ENCODE results near the gene CENPC.
"Not testable (repeated sequence)": the region's sequence is repeated elsewhere in the genome, so short reads cannot be mapped to it uniquely, and the experiment has no call there.

CENPC gene

GRCh38 chr4:67465032-67465762 is 80.1 kb downstream of the CENPC start:
- DNase-seq, result no peak

DNA sequence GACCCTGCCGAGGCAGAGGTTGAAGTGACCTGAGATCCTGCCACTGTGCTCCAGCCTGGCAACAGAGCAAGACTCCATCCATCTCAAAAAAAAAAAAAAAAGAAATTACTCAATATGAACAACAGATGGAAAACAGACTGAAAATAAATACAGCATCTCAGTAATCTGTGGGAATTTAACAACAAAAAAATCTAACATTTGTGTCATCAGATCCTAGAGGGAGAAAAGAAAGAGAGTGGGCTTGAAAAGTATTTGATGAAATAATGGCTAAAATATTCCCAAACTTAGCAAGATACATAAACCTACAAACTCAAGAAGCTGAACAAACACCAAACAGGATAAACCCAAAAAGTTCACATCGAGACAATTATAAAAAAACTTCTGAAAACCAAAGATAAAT is 84.7 kb downstream of the CENPC start:
- DNase-seq, result no peak

GRCh38 chr4:67459164-67459563 is 86.1 kb downstream of the CENPC start:
- no peak for DNase-seq

DNA sequence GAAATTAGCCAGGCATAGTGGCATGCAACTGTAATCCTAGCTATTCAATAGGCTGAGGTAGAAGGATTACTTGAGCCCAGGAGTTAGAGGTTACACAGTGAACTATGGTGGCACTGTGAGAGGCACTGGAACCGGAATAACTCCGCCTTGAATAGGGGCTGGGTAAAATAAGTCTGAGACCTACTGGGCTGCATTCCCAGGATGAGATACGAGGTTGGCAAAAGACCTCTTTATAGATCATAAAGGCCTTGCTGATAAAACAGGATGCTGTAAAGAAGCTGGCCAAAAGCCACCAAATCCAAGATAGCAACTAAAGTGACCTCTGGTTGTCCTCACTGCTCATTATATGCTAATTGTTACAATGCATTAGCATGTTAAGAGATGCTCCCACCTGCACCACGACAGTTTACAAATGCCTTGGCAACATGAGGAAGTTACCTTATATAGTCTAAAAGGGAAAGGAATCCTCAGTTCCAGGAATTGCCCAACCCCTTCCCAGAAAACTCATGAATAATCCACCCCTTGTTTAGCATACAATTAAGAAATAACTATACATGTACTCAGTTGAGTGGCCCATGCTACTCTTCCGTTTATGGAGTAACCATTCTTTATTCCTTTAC is 88.6 kb downstream of the CENPC start:
- no peak for DNase-seq

DNA sequence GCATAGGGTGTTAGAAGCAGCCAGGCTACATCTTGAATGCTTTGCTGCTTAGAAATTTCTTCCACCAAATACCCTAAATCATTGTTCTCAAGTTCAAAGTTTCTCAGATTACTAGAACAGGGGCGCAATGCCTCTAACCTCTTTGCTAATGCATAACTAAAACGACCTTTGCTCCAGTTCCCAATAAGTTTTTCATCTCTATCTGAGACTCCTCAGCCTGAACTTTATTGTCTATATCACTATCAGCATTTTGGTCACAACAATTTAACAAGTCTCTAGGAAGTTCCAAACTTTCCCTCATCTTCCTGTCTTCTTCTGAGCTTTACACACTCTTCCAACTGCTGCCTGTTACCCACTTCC is 92.5 kb downstream of the CENPC start:
- DNase-seq, result not testable (repeated sequence)

- DNase-seq, result no peak
Observed at GRCh38 chr4:67452100-67452845, 93.0 kb downstream of the CENPC start.

DNA sequence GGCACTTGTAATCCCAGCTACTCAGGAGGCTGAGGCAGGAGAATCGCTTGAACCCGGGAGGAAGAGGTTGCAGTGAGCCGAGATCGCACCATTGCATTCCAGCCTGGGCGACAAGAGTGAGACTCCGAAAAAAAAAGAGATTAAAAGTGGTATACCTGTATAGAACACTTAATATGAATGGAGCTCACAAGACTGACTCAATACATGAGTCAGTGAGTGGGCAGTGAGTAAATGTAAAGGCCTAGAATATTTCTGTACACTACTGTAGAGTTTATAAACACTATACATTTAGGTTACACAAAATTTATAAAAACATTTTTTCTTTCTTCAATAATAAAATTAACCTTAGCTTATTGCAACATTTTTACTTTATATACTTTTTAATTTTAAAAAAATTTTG is 93.8 kb downstream of the CENPC start:
- DNase-seq, result no peak

DNA sequence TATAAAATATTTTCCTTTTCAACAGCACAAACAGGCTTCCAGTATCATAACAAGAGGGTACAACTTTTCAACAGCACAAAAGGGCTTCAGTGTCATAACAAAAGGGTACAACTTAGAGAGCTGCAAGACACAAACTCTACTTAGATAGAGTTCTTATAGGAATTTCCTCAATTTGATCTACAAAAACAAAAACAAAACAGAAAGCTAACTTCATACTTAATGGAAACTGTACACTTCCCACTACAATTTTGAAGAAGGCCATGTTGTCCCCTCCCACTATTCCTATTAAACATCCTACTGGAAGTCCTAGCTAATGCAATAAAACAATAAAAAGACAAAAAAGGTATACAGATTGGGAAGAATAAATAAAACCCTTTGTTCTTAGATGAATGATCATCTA is 96.7 kb downstream of the CENPC start:
- DNase-seq, result no peak

DNA sequence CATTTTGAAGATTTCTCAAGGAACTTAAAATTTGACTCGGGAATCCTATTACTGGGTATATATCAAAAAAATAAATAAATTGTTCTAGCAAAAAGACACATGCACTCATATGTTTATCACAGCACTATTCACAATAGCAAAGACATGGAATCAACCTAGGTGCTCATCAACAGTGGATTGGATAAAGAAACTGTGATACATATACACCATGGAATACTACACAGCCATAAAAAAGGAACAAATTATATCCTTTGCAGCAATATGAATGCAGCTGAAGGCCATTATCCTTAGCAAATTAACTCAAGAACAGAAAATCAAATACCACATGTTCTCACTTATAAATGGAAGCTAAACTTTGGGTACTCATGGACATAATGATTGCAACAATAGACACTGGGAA is 97.4 kb downstream of the CENPC start:
- DNase-seq, result no peak

- no peak for DNase-seq
Observed at GRCh38 chr4:67446811-67447210, 98.5 kb downstream of the CENPC start.

GRCh38 chr4:67445881-67446280 is 99.4 kb downstream of the CENPC start:
- not testable (repeated sequence) for DNase-seq

DNA sequence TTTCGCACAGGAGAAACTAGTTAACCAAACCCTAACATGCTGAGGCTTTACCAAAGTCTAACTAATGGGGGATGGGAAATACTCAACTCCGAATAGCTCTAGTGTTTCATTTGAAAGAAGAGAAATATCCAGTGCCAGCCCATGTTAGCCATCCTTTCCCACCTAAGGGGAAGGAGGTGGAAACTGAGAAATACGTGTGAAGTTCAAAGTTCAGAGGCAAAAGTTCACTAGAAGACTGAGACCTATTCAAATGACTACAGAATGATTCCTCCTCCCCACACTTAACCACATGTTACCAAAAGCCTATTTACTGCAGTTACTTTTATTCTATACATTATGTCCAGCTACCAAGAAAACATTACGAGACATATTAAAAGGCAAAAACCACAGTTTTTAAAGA is 106.3 kb downstream of the CENPC start:
- DNase-seq, result no peak

DNA sequence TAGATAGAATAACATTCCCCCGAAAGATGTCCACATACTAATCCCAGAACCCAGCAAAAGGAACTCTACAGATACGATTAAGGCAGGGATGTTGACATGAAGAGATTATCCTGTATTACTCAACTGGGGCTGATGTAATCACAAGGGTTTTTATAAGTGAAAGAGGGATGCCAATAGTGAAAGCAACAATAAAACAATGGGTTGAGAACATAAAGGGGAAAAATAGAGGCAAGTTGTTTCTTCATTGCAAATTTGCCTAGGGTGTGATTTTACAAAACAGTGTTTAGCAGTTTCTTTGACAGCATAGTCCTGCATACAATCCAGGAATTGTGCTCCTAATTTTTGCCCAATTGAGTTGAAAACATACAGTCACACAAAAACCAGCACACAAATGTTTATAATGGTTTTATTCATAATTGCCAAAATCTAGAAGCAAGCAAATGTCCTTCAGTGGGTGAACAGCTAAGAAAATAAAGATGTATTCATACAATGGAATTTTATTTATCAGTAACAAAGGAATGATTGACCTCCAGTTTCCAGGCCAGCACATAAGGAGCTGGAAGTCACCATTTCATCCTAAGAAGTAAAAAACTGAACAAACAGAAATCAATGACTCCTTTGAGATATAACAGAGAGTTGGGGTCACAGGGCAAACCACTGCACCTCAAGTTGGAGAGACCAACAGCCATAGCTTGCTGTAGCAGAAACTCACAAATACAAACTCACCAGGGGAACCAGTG is 107.2 kb downstream of the CENPC start:
- no peak for DNase-seq

DNA sequence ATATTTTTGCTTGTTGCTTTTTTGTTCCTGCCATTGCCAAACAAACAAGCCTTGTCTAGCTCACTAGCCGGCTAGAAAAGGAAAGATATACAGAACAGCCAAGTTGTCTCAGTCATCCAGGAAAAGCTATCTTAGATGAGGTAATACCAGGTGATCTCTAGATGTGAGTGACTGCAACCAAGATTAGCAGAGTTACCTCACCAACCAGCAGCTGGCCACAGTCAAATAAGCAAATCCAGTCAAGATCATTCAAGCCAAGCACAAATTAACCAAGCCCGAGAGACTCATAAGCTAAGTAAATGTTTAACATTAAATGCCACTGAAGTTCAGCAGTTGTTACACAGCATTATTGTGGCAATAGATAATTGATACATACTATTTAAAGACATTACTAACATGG is 108.6 kb downstream of the CENPC start:
- DNase-seq, result no peak

- DNase-seq, result no peak
Observed at GRCh38 chr4:67430989-67431388, 114.3 kb downstream of the CENPC start.

DNA sequence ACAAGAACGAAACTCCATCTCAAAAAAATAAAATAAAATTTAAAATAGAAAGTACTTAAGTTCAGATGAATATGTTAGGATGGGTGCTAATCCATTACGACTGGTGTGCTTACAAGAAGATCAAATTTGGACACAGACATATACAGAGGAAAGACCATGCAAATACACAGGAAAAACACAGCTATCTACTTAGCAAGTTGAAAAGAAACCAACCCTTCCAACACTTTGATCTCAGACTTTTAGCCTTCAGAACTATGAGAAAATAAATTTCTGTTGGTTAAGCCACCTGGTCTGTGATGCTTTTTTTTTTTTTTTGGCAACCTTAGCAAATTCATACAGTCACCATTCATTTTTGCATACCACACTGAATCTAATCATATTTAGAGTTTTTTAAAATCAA is 116.5 kb downstream of the CENPC start:
- no peak for DNase-seq

Measured in SHP77 treated with DMSO at 0.1 percent for 48 hours (cell line).